Epidermal melanocyte (primary cell): ENCODE measurements around the gene KLHL13.

Source experiments
- DNase-seq: peaks from one replicate; pipeline ENCODE4 v3.0.0; 2011; ENCODE audit warnings: low spot score; ENCODE audit not compliant: insufficient read length

Gene KLHL13

DNA sequence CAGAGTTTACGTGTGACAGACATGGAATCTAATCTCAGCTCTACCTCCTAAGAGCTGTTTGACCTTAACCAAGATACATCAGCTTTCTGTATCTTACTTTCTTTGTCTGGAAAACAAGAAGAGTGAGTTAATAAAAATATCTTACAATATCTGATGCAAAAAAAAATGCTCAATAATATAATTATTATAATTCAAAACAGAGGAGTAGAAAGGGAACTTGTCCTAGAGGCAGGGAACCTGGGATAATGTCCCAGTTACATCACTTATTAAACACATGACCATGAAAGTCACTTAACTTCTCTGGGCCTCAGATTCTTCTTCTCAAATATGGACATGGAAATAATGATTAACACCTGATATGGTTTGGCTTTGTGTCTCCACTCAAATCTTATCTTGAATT is 256.1 kb downstream of the KLHL13 start:
- no peak for DNase-seq

DNA sequence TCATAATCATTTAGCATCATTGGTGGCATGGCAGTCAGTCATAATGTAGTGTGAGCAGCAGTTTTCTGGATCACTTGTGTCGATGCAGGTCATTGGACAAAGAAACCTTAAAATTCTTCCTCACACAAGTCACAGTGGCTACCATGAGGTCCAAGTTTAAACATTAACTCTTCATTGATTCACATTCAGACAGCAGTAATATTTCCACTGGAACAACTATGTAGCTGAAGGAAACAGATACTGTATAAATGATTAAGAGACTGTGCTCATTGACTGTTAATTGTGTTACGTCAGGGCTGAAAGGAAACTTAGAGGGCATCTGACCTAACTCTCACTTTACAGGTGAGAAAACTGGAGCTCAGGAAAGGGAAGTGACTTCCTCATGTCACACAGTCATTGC is 261.8 kb downstream of the KLHL13 start:
- DNase-seq = no peak

DNA sequence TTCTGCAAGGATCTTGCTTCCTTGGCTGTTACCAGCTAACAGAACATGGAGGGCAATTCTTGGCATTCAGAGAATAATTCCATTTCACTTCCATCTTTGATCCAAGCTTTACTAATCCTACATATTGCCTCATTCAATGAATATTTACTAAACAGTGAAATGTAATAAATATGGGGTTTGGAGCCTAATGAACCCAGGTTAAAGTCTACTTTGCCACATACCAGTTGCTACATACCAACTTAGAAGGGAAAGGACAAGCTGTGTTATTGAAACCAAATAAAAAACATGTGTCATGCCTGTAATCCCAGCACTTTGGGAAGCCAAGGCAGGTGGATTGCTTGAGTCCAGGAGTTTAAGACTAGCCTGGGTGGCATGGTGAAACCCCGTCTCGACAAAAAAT is 265.6 kb downstream of the KLHL13 start:
- no peak for DNase-seq
